HG03097 (cell line): ENCODE data around the gene EFNA1.

ENCODE experiments used
- ATAC-seq: cut with Tn5 transposase; IDR thresholded peaks from one replicate; pipeline ENCODE4 v1.9.1; 2021; ENCODE audit not compliant: unreplicated experiment, low FRiP score

The EFNA1 gene, protein sequence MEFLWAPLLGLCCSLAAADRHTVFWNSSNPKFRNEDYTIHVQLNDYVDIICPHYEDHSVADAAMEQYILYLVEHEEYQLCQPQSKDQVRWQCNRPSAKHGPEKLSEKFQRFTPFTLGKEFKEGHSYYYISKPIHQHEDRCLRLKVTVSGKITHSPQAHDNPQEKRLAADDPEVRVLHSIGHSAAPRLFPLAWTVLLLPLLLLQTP

DNA sequence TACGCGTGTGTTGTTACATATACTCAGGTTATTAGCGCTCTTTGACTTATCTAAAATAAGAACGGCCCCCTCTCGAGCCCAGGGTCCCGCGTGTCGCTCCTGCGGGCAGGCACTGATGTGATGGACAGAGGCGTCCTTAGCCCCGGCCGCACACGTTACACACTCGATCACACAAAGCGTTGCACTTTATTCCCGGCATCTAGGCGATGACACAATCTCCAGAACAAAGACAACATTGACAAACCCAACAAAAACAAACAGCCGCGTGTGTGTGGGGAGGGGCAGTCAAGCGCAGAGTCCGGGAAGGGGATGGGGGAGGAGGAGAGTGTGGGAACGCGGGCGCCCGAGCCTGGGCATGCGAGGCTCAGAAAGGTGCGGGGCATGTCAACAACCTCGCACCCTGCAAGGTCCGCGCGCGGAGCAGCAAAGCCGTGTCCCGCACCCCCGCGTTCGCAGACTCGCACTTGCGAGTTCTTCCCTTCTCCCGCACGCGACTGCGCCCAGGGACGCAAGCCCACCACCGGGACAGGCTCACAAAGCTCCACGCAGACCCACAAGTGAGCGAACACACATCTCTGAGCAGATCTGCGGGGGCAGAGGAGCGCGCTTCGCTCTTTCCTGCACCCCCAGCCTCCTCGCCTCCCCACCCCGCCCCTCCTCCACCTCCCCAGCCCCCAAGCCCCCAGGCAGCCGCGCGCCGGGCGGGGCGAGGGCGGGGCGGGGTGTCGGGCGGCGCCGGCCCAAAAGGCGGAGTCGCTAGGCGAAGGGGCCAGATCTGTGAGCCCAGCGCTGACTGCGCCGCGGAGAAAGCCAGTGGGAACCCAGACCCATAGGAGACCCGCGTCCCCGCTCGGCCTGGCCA is at the start of gene EFNA1:
TSS of gene EFNA1 (plus strand) at position 772 of the 862 bp plus-strand sequence. CDS start 102 bp downstream, outside the sequence.
- no peak for ATAC-seq

- ATAC-seq = no peak
These were observed 49.0 kb upstream of the EFNA1 start, which contains the start of gene EFNA3 for GRCh38 chr1:155078469-155079209. Gene EFNA3, plus strand, starts transcription at chr1:155078837. Its CDS starts 105 bp downstream, at chr1:155078942.

DNA sequence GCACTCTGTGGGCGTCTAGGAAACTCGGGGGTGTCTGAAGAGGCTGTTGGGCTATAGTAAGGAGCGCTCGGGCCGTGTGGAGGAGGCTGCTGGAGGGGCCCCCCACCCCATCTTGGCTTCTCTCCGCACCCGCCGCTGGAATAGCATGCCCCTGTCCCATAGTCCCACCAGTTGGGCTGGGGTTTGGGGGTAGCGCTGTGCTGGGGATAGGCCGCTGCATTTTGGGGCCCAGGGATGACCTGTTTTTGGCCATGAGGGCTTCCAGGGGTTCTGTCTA is 48.5 kb upstream of the EFNA1 start:
- ATAC-seq = no peak

GRCh38 chr1:155079487-155080311 is 48.0 kb upstream of the EFNA1 start:
- ATAC-seq = no peak

DNA sequence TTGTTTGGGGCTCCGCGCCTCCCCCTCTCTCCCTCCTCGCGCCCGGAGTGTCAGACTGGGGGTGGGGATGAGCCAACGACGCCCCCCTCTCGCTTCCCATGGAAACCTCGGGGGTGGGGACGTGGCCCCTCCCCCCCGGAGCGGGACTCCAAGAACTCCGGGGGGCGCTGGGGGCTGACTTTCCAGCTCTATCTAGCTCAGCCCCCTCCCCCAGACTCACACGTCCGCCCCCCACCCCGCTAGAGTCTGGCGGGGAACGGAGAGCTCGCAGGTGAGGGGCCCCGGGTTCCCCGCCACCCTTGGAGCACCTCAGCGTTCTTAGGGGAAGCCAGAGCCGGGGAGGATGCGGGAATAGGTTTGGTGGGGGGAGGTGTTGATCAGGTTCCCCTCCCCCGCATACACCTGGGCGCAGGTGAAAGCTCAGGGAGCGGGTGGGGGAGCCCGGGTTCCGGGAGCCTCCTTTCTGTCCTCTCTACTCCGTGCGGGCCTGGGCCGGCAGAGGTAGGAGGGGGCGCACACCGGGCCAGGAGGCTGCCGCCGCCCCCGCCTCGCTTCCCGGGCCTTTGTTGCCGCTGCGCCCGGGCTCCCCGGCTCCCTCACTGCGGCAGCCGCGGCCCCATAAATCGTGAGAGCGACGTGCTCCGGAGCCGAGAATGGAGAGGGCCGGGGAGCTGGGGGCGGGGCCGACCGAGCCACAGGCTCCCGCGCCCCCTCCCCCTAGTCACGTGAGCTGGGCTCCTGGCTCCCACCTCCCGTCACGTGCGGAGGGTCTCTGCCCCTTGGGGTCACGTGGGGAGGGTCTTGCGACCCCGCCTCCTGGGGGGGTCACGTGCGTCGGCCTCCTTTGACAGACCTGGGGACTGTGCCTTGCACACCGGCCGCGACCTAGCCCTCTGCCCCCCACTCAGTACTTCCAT is 47.1 kb upstream of the EFNA1 start:
- no peak for ATAC-seq

GRCh38 chr1:155081472-155082300 is 46.0 kb upstream of the EFNA1 start:
- no peak for ATAC-seq

DNA sequence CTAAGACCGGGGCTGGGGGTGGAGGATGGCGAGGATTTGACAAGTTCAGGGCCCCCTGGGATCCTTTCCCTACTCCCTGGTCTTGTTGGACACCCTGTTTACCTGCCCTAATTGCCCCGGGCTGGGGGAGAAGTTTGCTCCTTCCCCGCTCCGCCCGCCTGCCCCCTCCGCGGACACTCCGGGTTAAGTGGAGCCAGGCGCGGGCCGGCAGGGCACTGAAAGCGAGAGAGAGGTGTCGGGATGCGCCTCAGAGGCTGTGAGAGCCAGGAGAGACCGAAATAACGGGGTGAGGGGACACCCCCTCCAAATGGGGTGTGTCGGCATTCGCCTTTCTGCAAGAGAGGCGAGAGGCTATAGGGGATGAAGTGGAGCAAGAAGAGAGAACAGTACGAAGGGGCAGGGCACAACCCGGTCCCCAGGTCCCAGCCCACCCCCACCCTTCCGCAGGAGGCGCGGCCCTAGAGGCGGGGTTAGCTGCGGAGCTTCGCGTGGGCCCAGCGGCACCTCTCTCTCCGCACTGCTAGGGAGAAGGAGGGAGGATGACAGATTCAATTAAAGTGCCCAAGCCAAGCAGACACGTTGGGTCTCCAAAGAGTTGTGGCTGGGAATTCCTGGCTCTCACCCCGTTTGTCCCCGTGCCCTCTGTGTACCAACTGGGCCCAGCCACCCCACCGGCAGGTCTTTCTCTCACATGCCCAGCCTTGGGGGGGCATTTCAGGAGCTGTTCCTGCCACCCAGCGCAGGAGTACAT is 45.2 kb upstream of the EFNA1 start:
- no peak for ATAC-seq

- no peak for ATAC-seq
These were observed 44.6 kb upstream of the EFNA1 start for GRCh38 chr1:155083052-155083541.

DNA sequence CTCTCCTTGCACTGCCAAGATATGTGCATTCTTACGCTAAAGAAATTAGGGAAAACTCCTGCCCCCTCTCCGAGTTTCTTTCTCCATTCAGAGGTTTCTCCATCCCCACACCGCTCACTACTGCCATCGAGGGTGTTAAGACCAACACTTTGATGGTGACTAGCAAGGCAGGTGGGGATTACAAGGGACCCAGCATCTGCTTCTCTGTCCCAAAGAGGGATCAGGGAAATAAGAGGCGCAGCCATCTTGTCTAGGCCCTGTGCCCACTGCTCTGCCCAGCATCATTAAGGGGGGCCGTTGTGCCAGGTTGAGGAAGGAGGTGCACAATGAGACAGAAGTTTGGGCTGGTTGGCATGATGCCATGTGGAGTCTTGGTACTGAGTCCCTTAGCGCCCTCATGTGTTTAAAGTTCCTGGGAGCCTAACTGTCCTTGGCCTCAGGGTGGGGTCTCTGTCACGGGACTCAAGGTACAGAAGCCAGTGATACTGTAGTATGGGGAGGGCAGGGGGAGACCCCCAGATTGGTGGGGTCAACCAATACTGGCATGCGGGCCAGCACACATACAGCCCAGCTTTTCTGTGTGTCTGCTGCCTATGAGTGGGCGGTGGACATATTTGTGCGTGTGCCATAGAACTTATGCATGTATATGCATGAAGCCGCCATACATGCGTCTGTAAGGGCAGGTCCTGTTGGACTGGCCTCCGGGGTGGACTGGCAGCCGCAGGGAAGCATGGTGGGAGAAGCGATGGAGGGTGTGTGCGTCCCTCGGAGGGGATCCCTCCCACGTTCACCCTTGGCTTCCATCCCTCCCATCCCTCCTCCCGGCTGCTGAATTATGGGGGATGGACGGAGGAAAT is 43.6 kb upstream of the EFNA1 start:
- ATAC-seq = peak; percentile 2

- ATAC-seq = peak; percentile 72
These were observed 42.8 kb upstream of the EFNA1 start for GRCh38 chr1:155084722-155085503.

DNA sequence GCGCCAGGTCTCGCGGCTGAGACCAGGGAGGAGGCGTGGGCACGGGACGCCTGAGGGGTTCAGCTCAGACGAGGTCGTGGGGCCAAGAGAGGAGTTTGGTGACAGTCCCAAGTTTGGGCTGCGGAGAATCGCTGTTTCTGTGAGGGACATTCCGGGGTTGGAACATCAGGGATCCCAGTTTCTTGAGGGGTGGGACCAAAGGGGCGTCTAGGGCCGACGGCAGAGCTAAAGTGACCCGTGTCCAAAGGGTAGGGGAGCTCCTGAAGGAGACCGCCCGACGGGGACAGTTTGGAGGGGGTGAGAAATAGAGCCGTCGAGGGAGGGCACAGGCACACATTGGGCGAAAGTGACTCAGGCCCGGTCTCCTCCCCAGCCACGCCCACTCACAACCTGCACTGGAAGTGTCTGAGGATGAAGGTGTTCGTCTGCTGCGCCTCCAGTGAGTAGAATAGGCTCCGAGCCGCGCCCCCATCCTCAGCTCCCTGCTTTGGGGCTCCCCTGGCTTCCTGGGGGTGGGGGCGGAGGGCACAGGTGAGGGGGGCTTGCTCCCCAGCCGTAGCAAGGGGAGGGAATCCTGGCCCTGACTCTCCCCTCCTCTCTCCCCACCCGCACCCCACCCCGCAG is 42.1 kb upstream of the EFNA1 start:
- ATAC-seq = no peak

DNA sequence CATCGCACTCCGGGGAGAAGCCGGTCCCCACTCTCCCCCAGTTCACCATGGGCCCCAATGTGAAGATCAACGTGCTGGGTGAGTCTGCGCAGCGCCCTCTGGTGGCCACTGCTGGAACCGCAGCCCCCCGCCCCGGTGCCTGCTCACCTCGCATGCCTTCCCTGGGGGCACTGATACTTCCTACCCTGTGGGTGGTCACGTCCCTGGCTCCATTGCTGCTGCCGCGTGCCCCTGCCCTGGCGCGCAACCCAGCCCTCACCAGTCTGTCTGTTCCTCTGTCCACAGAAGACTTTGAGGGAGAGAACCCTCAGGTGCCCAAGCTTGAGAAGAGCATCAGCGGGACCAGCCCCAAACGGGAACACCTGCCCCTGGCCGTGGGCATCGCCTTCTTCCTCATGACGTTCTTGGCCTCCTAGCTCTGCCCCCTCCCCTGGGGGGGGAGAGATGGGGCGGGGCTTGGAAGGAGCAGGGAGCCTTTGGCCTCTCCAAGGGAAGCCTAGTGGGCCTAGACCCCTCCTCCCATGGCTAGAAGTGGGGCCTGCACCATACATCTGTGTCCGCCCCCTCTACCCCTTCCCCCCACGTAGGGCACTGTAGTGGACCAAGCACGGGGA is 41.4 kb upstream of the EFNA1 start:
- no peak for ATAC-seq

DNA sequence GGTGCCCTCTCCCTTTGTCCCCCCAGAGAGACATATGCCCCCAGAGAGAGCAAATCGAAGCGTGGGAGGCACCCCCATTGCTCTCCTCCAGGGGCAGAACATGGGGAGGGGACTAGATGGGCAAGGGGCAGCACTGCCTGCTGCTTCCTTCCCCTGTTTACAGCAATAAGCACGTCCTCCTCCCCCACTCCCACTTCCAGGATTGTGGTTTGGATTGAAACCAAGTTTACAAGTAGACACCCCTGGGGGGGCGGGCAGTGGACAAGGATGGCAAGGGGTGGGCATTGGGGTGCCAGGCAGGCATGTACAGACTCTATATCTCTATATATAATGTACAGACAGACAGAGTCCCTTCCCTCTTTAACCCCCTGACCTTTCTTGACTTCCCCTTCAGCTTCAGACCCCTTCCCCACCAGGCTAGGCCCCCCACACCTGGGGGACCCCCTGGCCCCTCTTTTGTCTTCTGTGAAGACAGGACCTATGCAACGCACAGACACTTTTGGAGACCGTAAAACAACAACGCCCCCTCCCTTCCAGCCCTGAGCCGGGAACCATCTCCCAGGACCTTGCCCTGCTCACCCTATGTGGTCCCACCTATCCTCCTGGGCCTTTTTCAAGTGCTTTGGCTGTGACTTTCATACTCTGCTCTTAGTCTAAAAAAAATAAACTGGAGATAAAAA is 40.7 kb upstream of the EFNA1 start:
- no peak for ATAC-seq

DNA sequence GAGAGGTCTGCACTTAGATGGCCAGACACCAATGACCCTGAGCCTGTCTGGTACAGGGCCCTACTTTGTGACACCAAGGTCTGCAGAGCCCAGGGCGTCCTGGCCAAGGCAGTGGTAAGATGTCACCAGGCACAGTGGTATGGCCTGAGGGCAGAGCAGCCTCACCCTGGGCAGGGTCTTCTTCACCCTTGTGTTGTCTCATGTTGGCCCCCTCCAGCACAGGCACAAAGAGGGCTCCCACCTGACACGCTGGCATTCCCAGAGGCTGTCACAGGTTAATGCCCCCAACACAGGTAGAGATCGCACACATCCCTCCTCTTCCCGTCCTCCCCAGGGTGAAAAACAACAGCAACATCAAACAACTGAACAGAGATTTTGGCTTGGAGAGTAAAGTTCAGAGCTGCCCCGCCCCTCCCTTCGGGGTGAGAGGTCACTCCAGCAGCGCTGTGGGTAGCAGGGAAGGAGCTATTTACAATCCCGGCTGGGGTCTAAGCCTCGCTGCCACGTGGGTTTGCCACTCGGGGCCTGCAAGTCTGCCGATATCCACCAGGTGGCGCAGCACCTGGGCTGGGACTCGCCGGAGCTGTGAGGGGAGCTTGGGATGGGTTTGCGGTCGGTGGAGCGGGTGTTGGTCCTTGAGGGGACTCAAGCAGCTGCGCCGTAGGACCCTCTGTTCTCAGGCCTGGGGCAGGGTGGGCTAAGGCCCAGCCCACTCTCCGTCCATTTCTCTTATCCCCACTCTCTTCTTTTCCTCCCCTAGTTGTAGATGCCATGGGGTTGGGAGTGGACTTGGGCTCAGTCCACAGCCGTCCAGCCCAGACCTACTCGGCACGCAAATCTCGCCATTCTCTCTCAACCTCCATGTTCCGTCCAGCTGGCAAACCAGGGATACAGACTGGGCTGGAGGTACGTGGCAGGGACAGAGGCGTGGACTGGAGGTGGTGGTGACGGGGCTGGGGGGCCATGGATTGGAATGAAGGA is 36.3 kb upstream of the EFNA1 start:
- ATAC-seq = no peak
